HG03097 (cell line): ENCODE data around the gene NFIC.

ENCODE experiments used
- ATAC-seq: cut with Tn5 transposase; IDR thresholded peaks from one replicate; pipeline ENCODE4 v1.9.1; 2021; ENCODE audit not compliant: unreplicated experiment, low FRiP score

NFIC gene

GRCh38 chr19:3357992-3358688 is 8.2 kb upstream of the NFIC start:
- ATAC-seq = no peak

GRCh38 chr19:3358689-3359014 is 7.7 kb upstream of the NFIC start:
- no peak for ATAC-seq

- no peak for ATAC-seq
Observed at GRCh38 chr19:3359015-3359918, 7.1 kb upstream of the NFIC start.

GRCh38 chr19:3359919-3360420 is 6.4 kb upstream of the NFIC start:
- no peak for ATAC-seq

GRCh38 chr19:3360421-3361383 is 5.7 kb upstream of the NFIC start:
- no peak for ATAC-seq

GRCh38 chr19:3361384-3362216 is 4.8 kb upstream of the NFIC start:
- ATAC-seq = no peak

GRCh38 chr19:3362217-3362906 is 4.0 kb upstream of the NFIC start:
- no peak for ATAC-seq

- no peak for ATAC-seq
Observed at GRCh38 chr19:3363841-3364500, 2.4 kb upstream of the NFIC start.

GRCh38 chr19:3364501-3364858 is 1.9 kb upstream of the NFIC start:
- ATAC-seq = no peak

GRCh38 chr19:3365093-3365835 is 1.1 kb upstream of the NFIC start:
- ATAC-seq = no peak

- ATAC-seq = no peak
Observed at GRCh38 chr19:3366753-3367627, 607 bp downstream of the NFIC start.

GRCh38 chr19:3367628-3368440 is 1.5 kb downstream of the NFIC start:
- ATAC-seq = no peak

- no peak for ATAC-seq
Observed at GRCh38 chr19:3368441-3368795, 2.0 kb downstream of the NFIC start.

- ATAC-seq = no peak
Observed at GRCh38 chr19:3368848-3369336, 2.5 kb downstream of the NFIC start.

GRCh38 chr19:3369337-3370213 is 3.2 kb downstream of the NFIC start:
- ATAC-seq = no peak
